ENCODE measurements around the gene ARHGEF17.

DNA sequence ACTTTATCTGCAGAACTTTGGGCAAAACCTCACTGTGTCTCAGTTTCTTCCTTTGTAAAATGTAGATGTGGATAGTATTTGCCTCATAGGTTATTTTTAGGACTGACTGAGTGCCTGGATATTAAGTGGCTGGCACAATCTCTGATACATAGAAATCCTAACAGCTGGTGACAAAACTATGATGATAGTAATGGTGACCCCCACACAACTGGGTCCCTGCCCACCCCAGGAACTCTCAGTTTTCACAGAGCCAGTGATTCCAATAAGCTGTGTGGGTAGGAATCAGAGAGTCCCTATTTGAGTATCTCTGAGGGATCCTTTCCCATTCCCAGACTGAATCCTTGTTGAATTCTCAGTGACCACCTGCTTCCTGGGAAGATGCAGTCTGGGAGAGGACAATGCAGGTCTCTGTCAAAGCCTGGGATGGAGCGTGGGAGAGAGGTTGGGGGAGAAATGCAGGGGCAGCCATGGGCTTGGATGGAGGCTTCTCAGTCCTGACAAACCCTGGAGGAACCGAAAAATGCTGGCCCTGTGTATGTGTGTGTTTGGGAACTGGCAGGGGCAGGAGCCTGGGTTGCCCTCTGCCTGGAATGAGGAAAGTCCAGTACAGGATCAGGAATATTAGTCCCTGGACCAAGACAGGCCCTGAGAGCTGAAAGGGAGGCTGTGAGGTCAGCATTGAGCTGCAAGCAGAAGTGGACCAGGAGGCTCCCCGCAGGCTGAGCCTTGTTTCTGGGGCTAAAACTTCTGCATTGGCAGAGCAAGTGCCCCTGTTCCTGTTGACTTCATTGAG is 42.0 kb upstream of the ARHGEF17 start:
- TF ChIP-seq HNF4A (conservative IDR thresholded peaks at IDR 0.05) (no peak), CTCF (IDR thresholded peaks at IDR 0.05; ENCODE audit: low read depth, low read length, missing input control) (no peak), GABPA (IDR thresholded peaks at IDR 0.05 in 1 of 2, conservative IDR thresholded peaks at IDR 0.05 in 1 of 2) (no peak), MAX (IDR thresholded peaks at IDR 0.05) (no peak), YY1 (IDR thresholded peaks at IDR 0.05) (no peak)

All from liver (tissue), 3 donors.